SJCRH30 (cell line): Measurements from ENCODE around the gene FBXO11. TPM values are rescaled to one million over a fixed set of nuclear protein-coding genes. Genes with fewer than 3 reads are reported as not detected.
A peak's percentile ranks its signal among the peaks of the same experiment; 100 is the strongest.
"Not testable (repeated sequence)": the region's sequence is repeated elsewhere in the genome, so short reads cannot be mapped to it uniquely, and the experiment has no call there.

ENCODE experiments used
- DNase-seq, 2 experiments: peaks; one replicate each; pipeline ENCODE4 v3.0.0-alpha.2; 2015 to 2020
- H3K27ac ChIP-seq: fragments of 250-450 bp; sonication (Bioruptor Pico); 2 replicates; pipeline ENCODE4 v1.5.1; 2020; ENCODE audit warnings: mild to moderate bottlenecking, moderate library complexity
- H3K27me3 ChIP-seq: fragments of 250-450 bp; sonication (Bioruptor Pico); 2 replicates; pipeline ENCODE4 v1.5.1; 2020; ENCODE audit warnings: mild to moderate bottlenecking, moderate library complexity
- H3K36me3 ChIP-seq: fragments of 250-450 bp; sonication (Bioruptor Pico); 2 replicates; pipeline ENCODE4 v1.5.1; 2020; ENCODE audit warnings: mild to moderate bottlenecking, moderate library complexity
- H3K4me1 ChIP-seq: fragments of 250-450 bp; sonication (Bioruptor Pico); 2 replicates; pipeline ENCODE4 v1.5.1; 2020; ENCODE audit warnings: mild to moderate bottlenecking, moderate library complexity
- H3K4me3 ChIP-seq: fragments of 250-450 bp; sonication (Bioruptor Pico); 2 replicates; pipeline ENCODE4 v1.5.1; 2020; ENCODE audit warnings: mild to moderate bottlenecking, moderate library complexity
- H3K9me3 ChIP-seq: fragments of 250-450 bp; sonication (Bioruptor Pico); replicated peaks from 2 replicates; pipeline ENCODE4 v1.5.1; 2020; ENCODE audit warnings: mild to moderate bottlenecking, moderate library complexity
- total RNA-seq: library from RNA; depleted of rRNA; stranded (reverse); fragments of >200 nt; shearing (Covaris generic); gene quantifications from 2 replicates; pipeline ENCODE4 v1.2.3, GENCODE V29; 2014

FBXO11 gene
- total RNA-seq, 1 experiment from 2014 or later: 48.2 TPM

DNA sequence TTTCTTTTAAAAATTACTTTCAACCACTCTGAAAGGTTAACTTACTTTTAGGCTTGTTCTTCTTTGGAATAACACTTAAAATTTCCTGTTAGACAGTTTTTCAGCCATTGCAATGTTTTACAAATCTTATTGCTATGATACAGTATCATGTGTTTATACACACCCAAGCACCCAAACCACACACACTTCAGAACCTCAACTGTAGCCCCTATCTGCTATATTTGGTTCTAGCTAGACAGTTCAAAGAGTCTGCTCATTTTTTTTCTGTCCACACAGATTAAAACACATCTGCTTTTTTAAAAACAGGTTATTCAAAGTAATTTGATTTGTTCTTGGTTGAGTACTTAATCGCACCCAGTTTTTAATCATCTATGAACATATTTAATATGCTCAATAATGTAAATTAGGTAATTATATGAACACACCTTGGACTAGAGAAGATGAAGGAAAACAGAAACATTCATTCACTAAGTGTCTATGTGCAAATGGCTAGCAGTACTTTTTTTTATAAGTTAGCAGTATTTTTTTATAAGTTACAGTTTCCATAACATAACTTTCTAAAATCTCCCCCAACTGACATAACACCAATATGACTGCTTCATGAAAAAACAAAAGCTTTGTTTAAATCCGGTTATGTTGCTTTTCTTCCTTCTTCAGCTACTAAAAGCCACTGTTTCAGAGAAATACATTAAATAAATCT, 17.6 kb downstream of the FBXO11 start:
- Histone ChIP-seq H3K27me3 (no peaks in the 10 kb centered on the region), H3K4me3 (no peak overlapping the region), H3K9me3 (no peaks in the 10 kb centered on the region), H3K4me1 (no peaks in the 10 kb centered on the region), H3K27ac (no peak overlapping the region), H3K36me3 (peaks cover 4% of the 10 kb centered on the region; the same call in 1 of the 2 replicates)
- no peak for DNase-seq

DNA sequence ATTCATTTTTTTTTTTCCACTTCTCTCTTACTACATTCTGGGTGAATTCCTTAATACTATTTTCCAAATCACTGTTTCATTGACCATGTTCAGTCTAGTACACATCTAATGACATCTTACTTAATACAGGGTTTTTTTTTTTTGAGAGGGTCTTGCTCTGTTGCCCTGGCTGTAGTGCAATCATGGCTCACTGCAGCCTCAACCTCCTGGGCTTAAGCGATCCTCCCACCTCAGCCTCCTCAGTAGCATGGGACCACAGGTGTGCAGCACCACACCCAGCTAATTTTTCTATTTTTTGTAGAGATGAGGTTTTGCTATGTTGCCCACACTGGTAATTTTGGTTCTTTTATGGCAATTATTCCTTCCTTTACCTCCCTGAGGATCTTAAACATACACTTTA, 29.4 kb downstream of the FBXO11 start:
- Histone ChIP-seq H3K9me3 (peaks cover 5% of the 10 kb centered on the region), H3K4me1 (no peaks in the 10 kb centered on the region), H3K4me3 (no peak overlapping the region), H3K27ac (no peak overlapping the region), H3K27me3 (no peaks in the 10 kb centered on the region), H3K36me3 (peaks cover 19% of the 10 kb centered on the region)
- no peak for DNase-seq

DNA sequence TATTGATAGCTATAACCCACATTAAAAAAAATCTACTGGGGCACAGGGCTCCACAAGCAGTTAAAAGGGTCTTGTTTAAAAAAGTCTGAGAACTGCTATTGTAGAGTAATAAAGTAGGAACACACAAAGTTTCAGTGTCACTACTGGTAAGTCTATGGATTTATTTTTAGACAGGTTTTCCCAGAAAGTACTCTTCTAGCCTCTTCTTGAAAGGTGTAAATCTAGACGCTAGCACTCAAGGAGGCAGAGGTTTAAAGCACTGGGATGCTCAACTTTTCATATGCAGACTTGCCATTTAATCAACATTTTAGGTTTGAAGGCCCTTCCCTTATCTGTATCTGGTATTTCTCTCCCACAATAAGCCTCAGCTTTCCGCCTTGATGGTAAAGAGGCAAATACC, 33.4 kb downstream of the FBXO11 start:
- no peak for DNase-seq
- H3K4me3 ChIP-seq: no peak overlapping the region
- H3K4me1 ChIP-seq: peaks cover 3% of the 10 kb centered on the region; the same call in 1 of the 2 replicates
- no peaks in the 10 kb centered on the region; the same call in 1 of the 2 replicates for H3K9me3 ChIP-seq
- H3K27me3 ChIP-seq: no peaks in the 10 kb centered on the region
- H3K27ac ChIP-seq: no peak overlapping the region
- H3K36me3 ChIP-seq: peaks cover 25% of the 10 kb centered on the region

DNA sequence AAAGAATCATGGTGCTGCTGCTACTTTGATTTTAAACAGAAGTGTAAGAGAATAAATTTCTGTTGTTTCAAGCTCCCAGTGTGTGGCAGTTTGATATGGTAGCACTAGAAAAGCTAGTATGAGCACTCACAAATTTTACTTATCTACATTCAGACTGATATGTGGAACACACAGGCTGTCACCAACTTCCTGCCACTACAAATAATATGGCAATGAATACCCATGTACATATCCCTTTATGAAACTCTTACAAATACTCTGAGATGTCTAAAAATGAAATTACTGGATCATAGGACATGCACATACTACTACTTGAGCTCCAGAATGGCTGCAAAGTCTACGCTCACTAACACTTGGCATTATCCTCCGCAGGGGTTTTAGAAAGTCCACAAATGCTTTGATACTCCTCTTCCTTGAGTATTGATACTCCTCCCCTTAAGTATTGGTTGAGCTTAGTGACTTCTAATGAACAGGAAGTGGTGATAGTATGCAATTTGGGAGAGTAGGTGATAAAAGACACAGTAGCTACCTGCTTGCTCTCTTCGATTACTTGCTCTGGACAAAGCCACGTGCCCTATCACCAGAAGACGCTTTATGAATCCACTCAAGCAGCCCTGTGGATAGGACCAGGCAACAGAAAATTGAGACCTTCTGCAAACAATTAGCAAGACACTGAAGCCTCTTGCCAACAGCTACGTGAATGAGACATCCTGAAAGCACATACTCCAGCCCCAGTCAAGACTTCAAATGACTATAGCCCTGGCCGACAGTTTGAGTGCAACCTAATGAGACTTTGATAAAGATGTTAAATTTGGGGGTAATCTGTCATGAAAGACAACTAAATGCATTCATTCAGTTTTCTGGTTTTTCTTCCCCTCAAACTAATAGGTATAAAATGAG, 35.4 kb downstream of the FBXO11 start:
- Histone ChIP-seq H3K27ac (no peak overlapping the region), H3K9me3 (no peaks in the 10 kb centered on the region; the same call in 1 of the 2 replicates), H3K27me3 (no peaks in the 10 kb centered on the region), H3K36me3 (peaks cover 19% of the 10 kb centered on the region), H3K4me1 (peaks cover 6% of the 10 kb centered on the region; the same call in 1 of the 2 replicates), H3K4me3 (no peak overlapping the region)
- no peak for DNase-seq

DNA sequence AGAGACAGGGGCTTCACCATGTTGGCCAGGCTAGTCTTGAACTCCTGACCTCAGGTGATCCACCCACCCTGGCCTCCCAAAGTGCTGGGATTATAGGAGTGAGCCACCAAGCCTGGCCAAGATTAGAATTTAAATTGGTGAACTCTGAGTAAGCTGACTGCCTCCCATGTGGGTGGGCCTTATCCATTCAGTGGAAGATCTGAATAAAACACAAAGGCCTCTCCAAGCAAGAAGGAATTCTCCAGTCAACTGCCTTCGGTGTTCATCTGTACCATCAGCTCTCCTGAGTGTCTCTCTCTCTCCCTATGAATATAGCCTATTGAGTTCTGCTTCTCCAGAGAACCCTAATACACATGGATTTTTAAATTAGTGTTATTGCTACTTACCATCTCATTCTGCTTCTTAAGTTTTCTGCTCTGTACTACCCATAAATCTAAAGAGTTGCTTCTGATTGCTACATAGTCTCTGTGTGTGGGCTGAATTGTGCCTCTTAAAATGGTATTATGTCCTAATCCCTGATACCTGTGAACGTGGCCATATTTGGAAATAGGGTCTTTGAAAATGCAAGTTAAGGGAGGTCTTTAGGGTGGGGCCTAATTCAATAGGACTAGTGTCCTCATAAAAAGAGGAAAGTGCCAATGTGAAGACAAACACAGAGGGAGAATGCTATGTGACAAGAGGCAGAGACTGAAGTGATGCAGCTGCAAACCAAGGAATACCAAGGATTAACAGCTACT, 36.3 kb downstream of the FBXO11 start:
- H3K36me3 ChIP-seq: peaks cover 15% of the 10 kb centered on the region
- H3K27me3 ChIP-seq: no peaks in the 10 kb centered on the region
- peaks cover 6% of the 10 kb centered on the region; the same call in 1 of the 2 replicates for H3K4me1 ChIP-seq
- no peak overlapping the region for H3K27ac ChIP-seq
- peak in 1 of 2 experiments; percentile 17 for DNase-seq
- no peak overlapping the region for H3K4me3 ChIP-seq
- no peaks in the 10 kb centered on the region for H3K9me3 ChIP-seq

DNA sequence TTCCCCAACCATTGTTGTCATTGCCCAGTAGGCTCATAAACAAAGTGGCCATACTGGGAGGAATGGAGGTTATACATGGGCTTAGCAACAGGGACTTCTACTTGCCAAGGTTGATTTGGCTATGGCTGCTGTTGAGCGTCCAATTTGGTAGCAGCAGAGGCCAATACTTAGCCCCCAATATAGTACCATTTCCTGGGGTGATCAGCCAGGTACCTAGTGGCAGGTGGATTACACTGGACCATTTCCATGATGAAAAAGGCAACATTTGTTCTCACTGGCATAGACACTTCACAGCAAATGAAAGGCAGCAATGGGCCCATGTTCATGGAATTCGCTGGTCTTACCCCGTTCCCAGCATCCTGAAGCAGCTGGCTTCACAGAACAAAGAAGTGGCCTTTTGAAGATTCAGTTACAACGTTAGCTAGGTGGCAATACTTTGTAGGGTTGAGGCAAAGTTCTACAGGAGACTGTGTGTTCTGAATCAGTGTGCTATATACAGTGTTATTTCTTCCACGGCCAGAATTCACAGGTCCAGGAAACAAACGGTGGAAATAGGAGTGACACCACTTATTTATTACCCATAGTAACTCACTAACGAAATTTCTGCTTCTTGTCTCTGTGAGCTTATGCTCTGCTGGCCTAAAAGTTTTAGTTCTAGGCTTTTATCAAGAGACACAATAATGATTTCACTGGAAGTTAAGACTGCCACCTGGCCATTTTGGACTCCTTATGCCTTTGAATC, 37.5 kb downstream of the FBXO11 start:
- no peak for DNase-seq
- H3K4me3 ChIP-seq: no peak overlapping the region
- H3K27me3 ChIP-seq: no peaks in the 10 kb centered on the region
- H3K9me3 ChIP-seq: no peaks in the 10 kb centered on the region
- peaks cover 17% of the 10 kb centered on the region for H3K36me3 ChIP-seq
- H3K4me1 ChIP-seq: peaks cover 6% of the 10 kb centered on the region; the same call in 1 of the 2 replicates
- H3K27ac ChIP-seq: no peak overlapping the region

DNA sequence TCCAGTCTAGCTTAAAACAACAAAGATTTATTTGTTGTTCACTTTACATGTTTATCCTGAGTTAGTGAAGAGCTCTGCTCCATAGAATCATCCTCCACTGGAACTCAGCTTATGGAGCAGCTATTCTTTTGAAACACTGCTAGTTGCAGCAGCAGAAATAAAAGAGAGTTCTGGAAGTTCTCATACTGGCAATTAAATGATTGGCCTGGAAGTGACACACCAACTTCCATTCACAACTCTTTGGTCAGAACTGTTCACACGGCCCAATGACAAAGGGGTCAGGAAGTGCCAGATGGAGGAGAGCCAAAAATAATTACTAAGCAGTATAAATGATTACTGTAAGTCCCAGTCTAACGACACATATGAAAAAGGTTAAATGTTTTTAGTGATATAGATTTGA, 39.1 kb downstream of the FBXO11 start:
- H3K4me3 ChIP-seq: no peak overlapping the region
- H3K27me3 ChIP-seq: no peaks in the 10 kb centered on the region
- peaks cover 11% of the 10 kb centered on the region for H3K36me3 ChIP-seq
- H3K9me3 ChIP-seq: no peaks in the 10 kb centered on the region
- peaks cover 6% of the 10 kb centered on the region; the same call in 1 of the 2 replicates for H3K4me1 ChIP-seq
- DNase-seq: no peak
- no peak overlapping the region for H3K27ac ChIP-seq

DNA sequence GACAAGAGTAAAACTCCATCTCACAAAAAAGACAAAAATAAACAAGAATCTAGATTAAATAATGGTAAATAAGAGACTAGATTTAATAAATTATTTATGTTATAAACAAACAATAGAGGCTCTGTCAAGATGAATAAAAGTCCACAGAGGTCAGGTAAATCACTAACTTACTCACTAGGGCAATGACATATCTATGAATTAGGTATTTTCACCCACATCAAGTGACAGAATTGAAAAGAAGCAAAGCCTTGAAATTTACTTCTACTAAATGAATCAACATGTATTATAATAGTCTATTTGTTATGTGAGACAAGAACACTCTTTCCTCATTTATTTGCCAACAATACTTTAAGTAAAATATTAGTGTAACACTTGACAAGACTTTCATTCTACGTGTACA, 41.7 kb downstream of the FBXO11 start:
- H3K4me1 ChIP-seq: 0 out of 2 replicates have a peak, but pooled peaks cover 3% of the 10 kb centered on the region
- no peak overlapping the region for H3K27ac ChIP-seq
- H3K9me3 ChIP-seq: no peaks in the 10 kb centered on the region
- no peaks in the 10 kb centered on the region for H3K27me3 ChIP-seq
- no peak for DNase-seq
- peaks cover 3% of the 10 kb centered on the region; the same call in 1 of the 2 replicates for H3K36me3 ChIP-seq
- no peak overlapping the region for H3K4me3 ChIP-seq

DNA sequence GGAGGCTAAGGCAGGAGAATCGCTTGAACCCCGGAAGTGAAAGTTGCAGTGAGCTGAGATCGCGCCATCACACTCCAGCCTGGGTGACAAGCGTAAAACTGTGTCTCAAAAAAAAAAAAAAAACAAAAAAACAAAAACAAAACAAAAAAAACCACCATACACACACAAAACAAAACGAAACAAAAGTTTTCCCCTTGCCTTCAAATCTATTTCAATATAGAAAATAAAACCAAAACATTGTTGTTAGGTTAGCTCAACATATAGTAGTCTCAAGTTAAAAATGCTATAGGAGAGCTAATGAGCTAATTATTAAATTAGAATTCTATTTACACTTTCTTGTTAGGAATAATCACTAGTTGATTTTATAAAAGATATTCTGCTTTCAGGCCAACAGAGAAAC, 43.3 kb downstream of the FBXO11 start:
- DNase-seq: no peak
- H3K27ac ChIP-seq: no peak overlapping the region
- H3K4me3 ChIP-seq: no peak overlapping the region
- 0 out of 2 replicates have a peak, but pooled peaks cover 3% of the 10 kb centered on the region for H3K4me1 ChIP-seq
- no peaks in the 10 kb centered on the region for H3K9me3 ChIP-seq
- H3K36me3 ChIP-seq: peaks cover 3% of the 10 kb centered on the region; the same call in 1 of the 2 replicates
- H3K27me3 ChIP-seq: no peaks in the 10 kb centered on the region

DNA sequence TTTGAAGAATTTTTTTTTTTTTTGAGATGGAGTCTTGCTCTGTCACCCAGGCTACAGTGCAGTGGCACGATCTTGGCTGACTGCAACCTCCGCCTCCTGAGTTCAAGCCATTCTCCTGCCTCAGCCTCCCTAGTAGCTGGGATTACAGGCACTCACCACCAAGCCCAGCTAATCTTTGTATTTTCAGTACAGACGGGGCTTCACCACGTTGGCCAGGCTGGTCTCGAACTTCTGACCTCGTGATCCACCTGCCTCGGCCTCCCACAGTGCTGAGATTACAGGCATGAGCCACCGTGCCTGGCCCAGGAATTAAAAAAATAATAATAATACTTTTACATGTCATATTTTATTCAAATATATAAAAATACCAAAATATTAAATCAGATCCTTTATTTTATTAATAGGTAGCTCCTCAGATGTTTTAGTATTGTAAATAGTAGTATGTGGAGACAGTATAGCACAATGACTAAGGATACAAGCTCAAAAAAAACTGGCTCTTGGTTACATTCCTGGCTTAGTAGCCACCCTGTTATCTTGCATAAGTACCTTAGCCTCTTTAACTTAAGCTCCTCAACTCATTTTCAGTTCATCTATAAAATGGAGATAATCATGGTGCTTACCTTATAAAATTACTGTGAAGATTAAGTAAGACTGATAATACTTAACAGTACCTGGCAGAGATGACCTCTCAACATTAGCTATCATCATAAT, 53.1 kb downstream of the FBXO11 start:
- H3K4me1 ChIP-seq, H3K36me3 ChIP-seq, H3K27me3 ChIP-seq, H3K9me3 ChIP-seq, H3K4me3 ChIP-seq, DNase-seq, H3K27ac ChIP-seq: not testable (repeated sequence)

DNA sequence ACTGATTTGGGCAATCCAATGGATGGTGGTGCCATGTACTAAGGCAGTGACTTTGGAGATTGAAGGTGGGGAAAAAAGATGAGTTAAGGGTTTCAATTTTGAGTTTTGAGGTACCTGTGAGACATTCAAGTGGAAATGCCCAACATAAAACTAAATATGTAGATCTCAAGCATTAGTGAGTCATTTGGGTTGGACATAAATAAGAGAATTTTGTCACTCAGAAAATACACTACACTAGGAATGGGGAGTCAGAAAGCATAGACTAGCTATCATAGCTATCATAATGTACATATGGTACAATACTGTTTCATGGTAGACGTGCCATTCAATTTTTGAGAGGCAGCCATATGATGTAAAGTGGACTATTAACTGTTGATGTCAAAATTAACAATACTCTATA, 56.1 kb downstream of the FBXO11 start:
- no peak for DNase-seq
- H3K4me3 ChIP-seq: no peak overlapping the region
- no peaks in the 10 kb centered on the region for H3K36me3 ChIP-seq
- no peak overlapping the region for H3K27ac ChIP-seq
- H3K9me3 ChIP-seq: no peaks in the 10 kb centered on the region
- no peaks in the 10 kb centered on the region for H3K4me1 ChIP-seq
- H3K27me3 ChIP-seq: no peaks in the 10 kb centered on the region

DNA sequence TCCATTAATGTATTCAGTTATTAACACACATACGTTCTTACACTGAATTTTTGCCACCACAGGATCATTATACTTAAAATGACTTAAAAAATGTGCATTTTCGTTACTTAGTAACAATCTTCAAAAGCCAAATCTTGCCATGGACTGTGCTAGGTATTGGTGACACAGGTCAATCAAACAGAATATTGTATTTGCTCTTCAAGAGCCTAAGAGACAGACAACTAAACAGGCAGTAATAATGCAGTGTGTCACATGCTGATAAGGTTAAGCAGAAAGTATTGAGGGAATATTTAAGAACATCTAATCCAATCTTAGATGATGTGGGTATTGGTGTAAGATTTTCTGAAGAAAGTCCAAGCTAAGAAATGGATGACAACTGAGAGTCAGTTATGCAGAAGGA, 56.9 kb downstream of the FBXO11 start:
- Histone ChIP-seq H3K4me1 (no peaks in the 10 kb centered on the region), H3K36me3 (no peaks in the 10 kb centered on the region), H3K4me3 (no peak overlapping the region), H3K27ac (no peak overlapping the region), H3K27me3 (no peaks in the 10 kb centered on the region), H3K9me3 (no peaks in the 10 kb centered on the region)
- no peak for DNase-seq

DNA sequence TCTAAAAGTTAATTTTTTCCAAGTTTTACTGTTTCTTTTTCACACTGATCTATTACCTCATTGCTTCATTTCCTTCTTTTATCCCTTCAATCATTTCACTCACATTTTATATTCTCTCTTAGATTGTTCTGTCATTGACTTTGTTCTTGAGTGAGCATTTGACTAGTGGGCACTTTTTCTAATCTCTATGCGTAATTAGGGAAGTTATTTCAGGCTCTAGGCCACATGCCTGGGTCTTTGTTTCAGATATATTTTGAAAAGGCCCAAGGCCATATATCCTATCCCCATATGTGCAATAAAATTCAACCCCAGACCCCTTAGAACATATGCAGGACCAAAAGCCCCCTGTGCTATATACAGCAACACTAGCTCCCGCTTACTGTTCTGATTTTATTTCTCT, 62.1 kb downstream of the FBXO11 start:
- H3K36me3 ChIP-seq: peaks cover 1% of the 10 kb centered on the region; the same call in 1 of the 2 replicates
- H3K27ac ChIP-seq: no peak overlapping the region
- H3K27me3 ChIP-seq: no peaks in the 10 kb centered on the region
- no peaks in the 10 kb centered on the region for H3K4me1 ChIP-seq
- no peak overlapping the region for H3K4me3 ChIP-seq
- no peak for DNase-seq
- no peaks in the 10 kb centered on the region for H3K9me3 ChIP-seq

DNA sequence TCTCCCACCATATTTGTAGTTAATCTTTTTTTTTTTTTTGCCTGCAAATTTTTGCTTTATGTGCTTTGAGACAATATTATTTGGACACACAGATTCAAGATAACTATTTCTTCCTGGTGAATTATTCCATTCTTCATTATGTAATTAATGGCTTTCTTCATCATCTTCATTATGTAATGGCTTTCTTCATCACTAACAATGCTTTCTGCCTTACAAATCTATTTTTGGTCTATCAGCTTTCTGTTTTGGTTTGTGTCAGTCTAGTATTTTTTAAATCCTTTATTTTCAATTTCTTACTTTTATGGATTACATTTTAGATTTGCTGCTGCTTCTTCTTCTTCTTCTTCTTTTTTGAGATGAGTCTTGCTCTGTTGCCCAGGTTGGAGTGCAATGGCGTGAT, 62.9 kb downstream of the FBXO11 start:
- H3K36me3 ChIP-seq: peaks cover 7% of the 10 kb centered on the region
- no peaks in the 10 kb centered on the region for H3K27me3 ChIP-seq
- H3K4me1 ChIP-seq: no peaks in the 10 kb centered on the region
- no peaks in the 10 kb centered on the region for H3K9me3 ChIP-seq
- no peak overlapping the region for H3K4me3 ChIP-seq
- no peak overlapping the region for H3K27ac ChIP-seq
- DNase-seq: no peak
